Measurements from ENCODE around the gene OAF. TPM values are rescaled to one million over a fixed set of nuclear protein-coding genes. Genes with fewer than 3 reads are reported as not detected.

Gene OAF
- total RNA-seq (2014; rRNA removed; shearing (Covaris generic); ENCODE audit: low replicate concordance), result 0.30 and 1.4 TPM in 2 replicates

DNA sequence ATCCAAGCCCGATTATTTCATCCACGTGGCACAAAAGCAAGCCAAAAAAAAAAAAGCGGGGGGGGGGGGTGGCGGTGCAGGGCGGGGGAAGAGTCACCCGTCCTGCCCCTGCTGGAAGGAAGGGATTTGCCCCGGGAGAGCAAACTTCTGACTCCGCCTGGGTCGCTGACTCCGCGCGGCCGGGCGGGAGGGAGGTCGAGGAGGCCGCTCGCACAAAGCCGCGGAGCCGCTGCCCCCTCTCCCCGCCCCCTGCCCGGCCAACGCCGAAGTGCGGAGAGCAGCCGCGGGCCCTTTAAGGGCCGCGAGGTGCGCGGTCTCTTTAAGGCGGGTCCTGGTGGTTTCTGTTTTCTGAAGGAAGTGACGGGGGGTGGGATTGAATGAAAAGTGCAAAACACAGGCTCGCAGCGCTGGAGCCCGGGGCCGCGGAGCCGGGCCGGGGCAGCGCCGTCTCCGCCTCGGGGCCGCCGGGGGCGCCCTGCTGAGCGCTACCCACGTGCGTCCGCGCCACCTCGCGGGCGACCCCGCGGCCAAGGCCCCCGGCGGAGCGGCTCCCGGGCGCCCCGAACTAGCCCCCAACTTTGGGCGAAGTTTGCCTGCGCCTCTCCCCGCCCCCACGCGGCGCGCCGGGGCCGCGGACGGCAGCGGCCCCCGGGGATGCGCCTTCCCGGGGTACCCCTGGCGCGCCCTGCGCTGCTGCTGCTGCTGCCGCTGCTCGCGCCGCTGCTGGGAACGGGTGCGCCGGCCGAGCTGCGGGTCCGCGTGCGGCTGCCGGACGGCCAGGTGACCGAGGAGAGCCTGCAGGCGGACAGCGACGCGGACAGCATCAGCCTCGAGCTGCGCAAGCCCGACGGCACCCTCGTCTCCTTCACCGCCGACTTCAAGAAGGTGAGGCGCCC lies at the start of gene OAF:
Gene OAF, plus strand, starts transcription at position 407 of the 896 bp plus-strand sequence. Its CDS starts 248 bp downstream, at position 655.
- Histone ChIP-seq H2AFZ (ENCODE audit: low read length) (no peak within 1 kb of the TSS), H3K36me3 (ENCODE audit: insufficient read depth, low read length) (no peaks in the 10 kb centered on the region), H3K9ac (ENCODE audit: low read length) (peak within 1 kb of the TSS; percentile 45), H3K4me2 (ENCODE audit: low read depth, low read length, poor library complexity, severe bottlenecking) (peak within 1 kb of the TSS; percentile 55), H3K4me3 (ENCODE audit: low read length) (peak within 1 kb of the TSS; percentile 65; the same call in 1 of the 2 replicates), H3K27ac (ENCODE audit: low read length) (no peak within 1 kb of the TSS), H3K4me1 (ENCODE audit: low read length) (peaks cover 8% of the 10 kb centered on the region), H3K9me2 (replicated peaks; ENCODE audit: insufficient read depth, low read length) (no peaks in the 10 kb centered on the region), H3K79me2 (ENCODE audit: low read length) (no peaks in the 10 kb centered on the region), H3K27me3 (ENCODE audit: low read length) (no peaks in the 10 kb centered on the region), H3K9me3 (ENCODE audit: low read length) (no peaks in the 10 kb centered on the region), H4K20me1 (ENCODE audit: insufficient read depth, low read depth, low read length) (no peaks in the 10 kb centered on the region)
- DNase-seq, result peak; percentile 79

DNA sequence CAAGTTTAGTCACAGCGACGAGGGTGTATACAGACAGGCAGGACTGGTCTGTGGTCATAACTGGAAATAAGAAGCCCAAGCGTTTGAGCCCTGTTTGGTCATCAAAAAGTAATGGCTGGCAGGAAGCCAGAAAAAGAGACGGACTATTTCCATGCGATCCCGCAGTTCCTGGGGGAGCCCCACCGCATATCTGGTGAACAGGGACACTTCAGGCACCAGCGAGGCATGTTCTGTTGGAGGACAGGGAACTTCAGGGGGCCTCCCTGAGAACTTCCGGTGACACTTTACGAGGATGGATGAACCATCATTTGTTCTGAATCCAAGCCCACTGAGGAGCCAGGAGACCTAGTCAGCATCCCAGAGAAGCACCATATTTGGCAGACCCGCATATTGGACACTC lies 43.2 kb upstream of the OAF start:
- Histone ChIP-seq H3K36me3 (ENCODE audit: insufficient read depth, low read length) (no peaks in the 10 kb centered on the region), H3K4me1 (ENCODE audit: low read length) (no peaks in the 10 kb centered on the region), H3K9ac (ENCODE audit: low read length) (no peak overlapping the region), H3K4me3 (ENCODE audit: low read length) (no peak overlapping the region), H3K79me2 (ENCODE audit: low read length) (no peaks in the 10 kb centered on the region), H3K27me3 (ENCODE audit: low read length) (no peaks in the 10 kb centered on the region), H2AFZ (ENCODE audit: low read length) (no peak overlapping the region), H3K9me2 (replicated peaks; ENCODE audit: insufficient read depth, low read length) (no peaks in the 10 kb centered on the region), H3K27ac (ENCODE audit: low read length) (no peak overlapping the region), H3K4me2 (ENCODE audit: low read depth, low read length, poor library complexity, severe bottlenecking) (no peak overlapping the region), H4K20me1 (ENCODE audit: insufficient read depth, low read depth, low read length) (no peaks in the 10 kb centered on the region), H3K9me3 (ENCODE audit: low read length) (no peaks in the 10 kb centered on the region)
- no peak for DNase-seq

DNA sequence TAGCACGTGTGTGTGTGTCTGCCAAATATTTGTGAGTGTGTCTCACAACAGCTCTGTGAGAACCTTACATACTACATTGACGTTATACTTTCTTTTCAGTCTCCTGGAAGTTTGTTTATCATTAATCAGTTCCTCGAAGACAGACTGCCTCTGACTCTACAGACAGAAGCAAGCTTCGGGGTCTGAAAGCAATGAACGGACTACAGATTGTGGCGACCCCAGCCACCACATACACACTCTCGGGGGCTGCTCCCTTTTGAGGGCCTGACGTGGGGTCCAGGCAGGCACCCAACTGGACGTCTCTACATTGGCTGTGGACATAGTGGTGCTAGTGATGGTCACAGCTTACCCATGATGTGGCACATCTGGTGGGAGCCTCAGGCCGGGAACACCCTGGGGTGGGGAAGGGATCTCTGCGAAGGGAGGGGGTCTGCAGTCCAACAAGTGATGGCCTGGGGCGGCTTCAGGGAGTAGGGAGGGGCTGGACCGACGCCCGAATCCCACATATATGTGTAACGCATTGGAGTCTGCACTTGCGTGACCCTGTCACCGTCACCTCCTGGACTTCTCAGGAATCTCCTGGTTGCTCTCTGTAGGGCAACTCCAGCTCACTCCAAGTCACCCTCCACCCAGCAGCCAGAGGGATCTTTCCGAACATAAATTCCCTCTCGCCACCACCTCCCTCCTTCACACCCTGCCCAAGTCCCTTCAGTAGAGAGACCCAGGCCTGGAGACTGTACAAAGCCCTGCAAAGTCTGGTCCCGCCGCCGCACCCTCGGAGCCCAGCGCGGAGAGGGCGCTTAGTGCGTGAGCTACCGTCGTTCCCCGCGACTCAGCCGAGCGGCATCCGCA lies 42.5 kb upstream of the OAF start:
- no peak overlapping the region for H3K9ac ChIP-seq (ENCODE audit: low read length)

DNA sequence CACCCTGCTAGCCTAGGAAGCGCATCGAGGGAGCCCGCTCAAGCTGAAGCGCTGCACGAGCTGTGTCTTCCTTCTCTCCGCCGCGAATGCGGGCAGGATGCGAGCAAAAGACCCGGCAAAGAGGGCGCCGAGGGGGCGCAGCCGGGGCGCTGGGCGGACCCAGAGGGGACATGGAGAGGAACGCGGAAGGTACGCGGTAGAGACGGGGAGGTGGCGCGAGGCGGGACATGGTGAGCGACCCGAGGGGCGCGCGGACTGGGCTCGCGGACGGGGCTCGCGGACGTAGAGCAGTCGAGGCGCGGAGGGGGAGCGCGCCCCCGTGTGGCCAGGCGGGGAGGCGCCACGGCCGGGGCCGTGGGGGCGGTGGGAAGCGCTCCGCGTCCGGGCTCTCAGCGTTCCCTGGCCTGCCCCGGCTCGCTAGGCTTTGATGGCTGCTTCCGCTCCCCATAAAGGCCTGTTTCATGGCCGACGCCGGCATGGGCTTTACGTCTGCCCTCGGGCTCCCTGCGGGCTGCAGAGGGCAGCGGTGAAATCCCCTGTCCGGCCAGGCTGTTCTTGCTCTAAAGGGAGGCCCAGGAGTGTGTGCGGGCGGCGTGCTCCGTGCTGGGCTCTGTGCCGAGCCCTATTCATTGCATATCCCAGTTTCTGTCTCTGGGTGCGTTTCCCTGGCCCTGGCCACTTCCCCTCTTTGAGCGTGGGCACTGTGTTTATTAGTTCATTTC lies 41.7 kb upstream of the OAF start:
- DNase-seq, result no peak
- Histone ChIP-seq H3K36me3 (ENCODE audit: insufficient read depth, low read length) (no peaks in the 10 kb centered on the region), H3K9ac (ENCODE audit: low read length) (no peak overlapping the region), H3K79me2 (ENCODE audit: low read length) (no peaks in the 10 kb centered on the region), H3K27me3 (ENCODE audit: low read length) (no peaks in the 10 kb centered on the region), H3K4me3 (ENCODE audit: low read length) (no peak overlapping the region), H3K9me3 (ENCODE audit: low read length) (no peaks in the 10 kb centered on the region), H3K4me2 (ENCODE audit: low read depth, low read length, poor library complexity, severe bottlenecking) (no peak overlapping the region), H2AFZ (ENCODE audit: low read length) (no peak overlapping the region), H4K20me1 (ENCODE audit: insufficient read depth, low read depth, low read length) (no peaks in the 10 kb centered on the region), H3K27ac (ENCODE audit: low read length) (no peak overlapping the region), H3K4me1 (ENCODE audit: low read length) (no peaks in the 10 kb centered on the region), H3K9me2 (replicated peaks; ENCODE audit: insufficient read depth, low read length) (no peaks in the 10 kb centered on the region)

More for the DNA sequence above, 42.5 kb upstream of the OAF start:
- Histone ChIP-seq H3K27ac (ENCODE audit: low read length) (no peak overlapping the region), H3K9me2 (replicated peaks; ENCODE audit: insufficient read depth, low read length) (no peaks in the 10 kb centered on the region), H3K36me3 (ENCODE audit: insufficient read depth, low read length) (no peaks in the 10 kb centered on the region), H3K4me2 (ENCODE audit: low read depth, low read length, poor library complexity, severe bottlenecking) (no peak overlapping the region), H3K9me3 (ENCODE audit: low read length) (no peaks in the 10 kb centered on the region), H3K4me1 (ENCODE audit: low read length) (no peaks in the 10 kb centered on the region), H3K27me3 (ENCODE audit: low read length) (no peaks in the 10 kb centered on the region), H4K20me1 (ENCODE audit: insufficient read depth, low read depth, low read length) (no peaks in the 10 kb centered on the region), H3K4me3 (ENCODE audit: low read length) (no peak overlapping the region), H3K79me2 (ENCODE audit: low read length) (no peaks in the 10 kb centered on the region), H2AFZ (ENCODE audit: low read length) (no peak overlapping the region)
- no peak for DNase-seq

DNA sequence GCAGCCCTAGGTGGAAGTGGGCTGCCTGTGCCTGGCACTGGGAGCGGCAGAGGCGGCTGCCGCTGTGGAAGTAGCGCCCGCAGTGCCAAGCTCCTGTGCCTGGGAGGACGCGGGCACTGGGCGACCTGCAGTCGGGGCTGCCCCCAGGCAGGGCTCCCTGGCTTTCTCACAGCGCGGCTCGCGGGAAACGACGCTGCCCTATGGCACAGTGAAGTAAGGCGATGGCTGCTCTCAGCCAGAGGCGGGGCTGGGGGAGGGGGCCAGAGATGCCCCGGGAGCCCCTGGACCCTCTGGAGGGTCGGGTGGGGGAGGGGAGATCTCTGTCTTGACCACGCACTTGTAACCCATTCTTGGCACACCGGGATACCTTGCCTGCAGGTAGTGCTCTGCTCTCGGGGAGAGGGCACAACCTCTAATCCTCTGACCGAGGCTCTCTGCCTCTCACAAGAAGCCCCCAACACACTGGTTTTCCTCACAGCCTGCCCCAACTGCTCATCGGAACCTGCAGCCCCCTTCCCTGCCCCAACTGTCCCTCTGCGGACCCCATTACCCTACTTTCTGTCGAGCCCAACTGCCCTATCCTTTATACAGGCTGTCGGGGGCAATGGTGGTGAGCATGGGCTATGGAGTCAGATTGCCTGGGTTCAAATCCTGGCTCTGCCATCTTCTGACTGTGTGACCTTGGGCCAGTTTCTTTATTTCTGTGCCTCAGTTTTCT lies 40.7 kb upstream of the OAF start:
- no peaks in the 10 kb centered on the region for H3K4me1 ChIP-seq (ENCODE audit: low read length)
- no peak overlapping the region for H3K27ac ChIP-seq (ENCODE audit: low read length)
- no peaks in the 10 kb centered on the region for H3K79me2 ChIP-seq (ENCODE audit: low read length)
- H3K9ac ChIP-seq (ENCODE audit: low read length), result no peak overlapping the region
- no peaks in the 10 kb centered on the region for H3K9me3 ChIP-seq (ENCODE audit: low read length)
- H3K4me2 ChIP-seq (ENCODE audit: low read depth, low read length, poor library complexity, severe bottlenecking), result no peak overlapping the region
- H3K9me2 ChIP-seq (replicated peaks; ENCODE audit: insufficient read depth, low read length), result no peaks in the 10 kb centered on the region
- no peak overlapping the region for H3K4me3 ChIP-seq (ENCODE audit: low read length)
- H2AFZ ChIP-seq (ENCODE audit: low read length), result no peak overlapping the region
- H4K20me1 ChIP-seq (ENCODE audit: insufficient read depth, low read depth, low read length), result no peaks in the 10 kb centered on the region
- H3K36me3 ChIP-seq (ENCODE audit: insufficient read depth, low read length), result no peaks in the 10 kb centered on the region
- H3K27me3 ChIP-seq (ENCODE audit: low read length), result no peaks in the 10 kb centered on the region
- DNase-seq, result no peak

DNA sequence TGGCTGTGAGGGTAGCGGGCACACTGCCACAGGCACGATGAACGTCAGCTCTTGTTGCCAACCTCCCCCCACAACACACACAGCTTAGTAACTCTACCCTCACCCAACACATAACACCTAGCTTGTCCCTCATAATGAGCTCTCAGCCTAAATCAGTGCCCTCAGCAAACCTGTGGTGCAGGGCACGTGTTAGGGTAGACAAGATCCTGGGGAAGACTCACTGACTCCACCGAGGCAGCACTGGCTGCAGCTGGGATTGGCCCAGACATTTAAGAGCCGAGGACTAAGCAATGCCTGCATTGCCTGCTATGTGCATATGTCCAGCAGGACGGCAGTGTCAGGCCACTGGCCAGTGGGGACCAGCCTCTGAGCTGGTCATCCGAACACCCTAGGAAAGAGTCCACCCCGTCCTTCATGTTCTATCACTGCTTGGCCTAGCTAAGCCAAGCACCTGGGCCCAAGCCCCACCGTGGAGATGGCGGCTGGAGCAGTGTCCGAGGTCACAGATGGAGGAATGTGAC lies 40.0 kb upstream of the OAF start:
- no peaks in the 10 kb centered on the region for H3K36me3 ChIP-seq (ENCODE audit: insufficient read depth, low read length)
- H3K9me2 ChIP-seq (replicated peaks; ENCODE audit: insufficient read depth, low read length), result no peaks in the 10 kb centered on the region
- no peak for DNase-seq
- H3K4me1 ChIP-seq (ENCODE audit: low read length), result no peaks in the 10 kb centered on the region
- no peaks in the 10 kb centered on the region for H4K20me1 ChIP-seq (ENCODE audit: insufficient read depth, low read depth, low read length)
- H3K27me3 ChIP-seq (ENCODE audit: low read length), result no peaks in the 10 kb centered on the region
- H3K9ac ChIP-seq (ENCODE audit: low read length), result no peak overlapping the region
- no peak overlapping the region for H3K4me3 ChIP-seq (ENCODE audit: low read length)
- H2AFZ ChIP-seq (ENCODE audit: low read length), result no peak overlapping the region
- no peaks in the 10 kb centered on the region for H3K9me3 ChIP-seq (ENCODE audit: low read length)
- H3K27ac ChIP-seq (ENCODE audit: low read length), result no peak overlapping the region
- H3K4me2 ChIP-seq (ENCODE audit: low read depth, low read length, poor library complexity, severe bottlenecking), result no peak overlapping the region
- no peaks in the 10 kb centered on the region for H3K79me2 ChIP-seq (ENCODE audit: low read length)

DNA sequence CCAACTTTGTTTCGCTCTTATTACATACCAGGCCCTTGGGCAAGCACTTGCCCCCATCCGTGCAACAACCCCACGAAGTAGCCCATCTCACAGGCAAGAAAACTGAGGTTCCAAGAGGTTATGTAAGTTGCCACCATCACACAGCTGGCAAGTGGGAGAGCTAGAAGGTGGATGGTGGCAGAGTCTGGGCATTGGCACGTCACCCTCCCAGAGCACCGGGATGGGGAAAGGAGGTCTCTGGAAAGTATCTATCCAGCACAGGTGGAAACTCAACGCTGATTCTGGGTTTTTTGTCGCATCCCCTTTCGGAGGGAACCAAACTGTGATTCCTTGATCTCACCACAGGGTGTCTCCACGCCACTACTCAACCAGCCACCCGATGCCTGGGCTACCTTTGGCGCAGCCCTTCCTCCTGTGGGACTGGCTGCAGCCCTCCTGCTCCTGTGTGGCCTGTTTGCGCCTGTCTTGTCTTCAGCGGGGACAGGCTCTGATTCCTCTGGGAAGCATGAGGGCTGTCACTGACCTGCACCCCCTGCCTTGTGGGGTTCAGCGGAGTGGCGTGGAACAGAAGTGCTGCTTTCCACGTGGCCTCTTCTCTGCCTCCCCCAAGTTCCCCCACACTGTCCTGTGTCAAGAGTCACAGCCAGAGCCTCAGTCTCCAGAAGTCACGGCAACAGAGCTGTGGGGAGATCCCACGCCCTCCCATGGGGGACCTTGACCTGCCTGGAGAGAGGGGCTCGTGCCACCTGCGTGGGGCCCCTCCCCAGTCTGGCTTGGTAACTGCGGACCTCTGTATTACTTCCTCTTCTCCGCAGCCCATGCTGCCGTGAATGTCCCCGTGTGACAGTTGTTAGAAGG lies 38.5 kb upstream of the OAF start:
- Histone ChIP-seq H3K27me3 (ENCODE audit: low read length) (no peaks in the 10 kb centered on the region), H3K4me1 (ENCODE audit: low read length) (no peaks in the 10 kb centered on the region), H3K4me3 (ENCODE audit: low read length) (no peak overlapping the region), H4K20me1 (ENCODE audit: insufficient read depth, low read depth, low read length) (no peaks in the 10 kb centered on the region), H3K9me2 (replicated peaks; ENCODE audit: insufficient read depth, low read length) (no peaks in the 10 kb centered on the region), H3K36me3 (ENCODE audit: insufficient read depth, low read length) (no peaks in the 10 kb centered on the region), H3K79me2 (ENCODE audit: low read length) (no peaks in the 10 kb centered on the region), H3K9me3 (ENCODE audit: low read length) (no peaks in the 10 kb centered on the region), H3K27ac (ENCODE audit: low read length) (no peak overlapping the region), H2AFZ (ENCODE audit: low read length) (no peak overlapping the region), H3K9ac (ENCODE audit: low read length) (no peak overlapping the region), H3K4me2 (ENCODE audit: low read depth, low read length, poor library complexity, severe bottlenecking) (no peak overlapping the region)
- DNase-seq, result peak; percentile 75
